BLaER1 (cell line): ENCODE measurements around the gene RUFY3.

Experiments used
- H3K27ac ChIP-seq: shearing (Covaris generic); formaldehyde crosslinking; 2 replicates; pipeline ENCODE4 v1.8.1; 2022
- H3K27me3 ChIP-seq: shearing (Covaris generic); formaldehyde crosslinking; 2 replicates; pipeline ENCODE4 v1.8.1; 2022
- H3K36me3 ChIP-seq: shearing (Covaris generic); formaldehyde crosslinking; 2 replicates; pipeline ENCODE4 v1.8.1; 2022
- H3K4me1 ChIP-seq: shearing (Covaris generic); formaldehyde crosslinking; 2 replicates; pipeline ENCODE4 v1.8.1; 2022
- H3K4me2 ChIP-seq: shearing (Covaris generic); formaldehyde crosslinking; 2 replicates; pipeline ENCODE4 v1.8.1; 2022
- H3K4me3 ChIP-seq: shearing (Covaris generic); formaldehyde crosslinking; 2 replicates; pipeline ENCODE4 v1.8.1; 2022
- H3K9ac ChIP-seq: shearing (Covaris generic); formaldehyde crosslinking; 2 replicates; pipeline ENCODE4 v1.8.1; 2022
- H3K9me3 ChIP-seq: shearing (Covaris generic); formaldehyde crosslinking; 2 replicates; pipeline ENCODE4 v1.8.1; 2022
- H4K20me1 ChIP-seq: shearing (Covaris generic); formaldehyde crosslinking; 2 replicates; pipeline ENCODE4 v1.8.1; 2022
- Cebpa-rat ChIP-seq: shearing (Covaris generic); IDR thresholded peaks from 2 replicates; pipeline ENCODE4 v1.8.1; 2022

RUFY3 gene

GRCh38 chr4:70802928-70803580 lies 81.3 kb downstream of the RUFY3 start:
- Histone ChIP-seq H3K4me1 (no peaks in the 10 kb centered on the region), H3K9me3 (no peaks in the 10 kb centered on the region), H3K36me3 (peaks cover 13% of the 10 kb centered on the region; the same call in 1 of the 2 replicates), H3K4me3 (no peak overlapping the region), H3K9ac (no peak overlapping the region), H3K4me2 (no peak overlapping the region), H4K20me1 (no peaks in the 10 kb centered on the region), H3K27ac (no peak overlapping the region), H3K27me3 (no peaks in the 10 kb centered on the region)
- no peak for TF ChIP-seq Cebpa-rat

- no peak overlapping the region for H3K27ac ChIP-seq
- H3K9me3 ChIP-seq, result no peaks in the 10 kb centered on the region
- TF ChIP-seq Cebpa-rat, result no peak
- H4K20me1 ChIP-seq, result no peaks in the 10 kb centered on the region
- H3K4me1 ChIP-seq, result no peaks in the 10 kb centered on the region
- no peak overlapping the region for H3K9ac ChIP-seq
- no peaks in the 10 kb centered on the region for H3K27me3 ChIP-seq
- 0 out of 2 replicates have a peak, but pooled peaks cover 5% of the 10 kb centered on the region for H3K36me3 ChIP-seq
- H3K4me2 ChIP-seq, result no peak overlapping the region
- H3K4me3 ChIP-seq, result no peak overlapping the region
Observed at GRCh38 chr4:70808151-70808550, 86.4 kb downstream of the RUFY3 start.

GRCh38 chr4:70815370-70815769 lies 93.6 kb downstream of the RUFY3 start:
- no peak overlapping the region for H3K4me3 ChIP-seq
- H4K20me1 ChIP-seq, result peaks cover 31% of the 10 kb centered on the region
- H3K4me2 ChIP-seq, result no peak overlapping the region
- no peak overlapping the region for H3K9ac ChIP-seq
- peaks cover 26% of the 10 kb centered on the region for H3K4me1 ChIP-seq
- no peak for TF ChIP-seq Cebpa-rat
- peaks cover 52% of the 10 kb centered on the region for H3K36me3 ChIP-seq
- H3K9me3 ChIP-seq, result no peaks in the 10 kb centered on the region
- H3K27me3 ChIP-seq, result no peaks in the 10 kb centered on the region
- no peak overlapping the region for H3K27ac ChIP-seq

- Histone ChIP-seq H4K20me1 (peaks cover 31% of the 10 kb centered on the region), H3K27me3 (no peaks in the 10 kb centered on the region), H3K9me3 (no peaks in the 10 kb centered on the region), H3K27ac (no peak overlapping the region), H3K36me3 (peaks cover 67% of the 10 kb centered on the region), H3K9ac (no peak overlapping the region), H3K4me2 (no peak overlapping the region), H3K4me1 (peaks cover 26% of the 10 kb centered on the region), H3K4me3 (no peak overlapping the region)
- TF ChIP-seq Cebpa-rat, result no peak
Observed at GRCh38 chr4:70816894-70817293, 95.1 kb downstream of the RUFY3 start.

GRCh38 chr4:70818173-70818855 lies 96.5 kb downstream of the RUFY3 start:
- peaks cover 81% of the 10 kb centered on the region for H3K36me3 ChIP-seq

GRCh38 chr4:70818921-70819320 lies 97.2 kb downstream of the RUFY3 start:
- Histone ChIP-seq H3K36me3 (peaks cover 86% of the 10 kb centered on the region), H3K4me3 (no peak overlapping the region), H3K4me2 (peak overlapping the region; percentile 41), H3K27ac (no peak overlapping the region), H4K20me1 (peaks cover 44% of the 10 kb centered on the region), H3K27me3 (no peaks in the 10 kb centered on the region), H3K9ac (no peak overlapping the region), H3K9me3 (no peaks in the 10 kb centered on the region), H3K4me1 (peaks cover 26% of the 10 kb centered on the region)
- TF ChIP-seq Cebpa-rat, result no peak

More at GRCh38 chr4:70818173-70818855, 96.5 kb downstream of the RUFY3 start:
- Histone ChIP-seq H3K4me2 (peak overlapping the region; percentile 41), H4K20me1 (peaks cover 44% of the 10 kb centered on the region), H3K4me1 (peaks cover 26% of the 10 kb centered on the region), H3K4me3 (no peak overlapping the region), H3K9ac (no peak overlapping the region), H3K9me3 (no peaks in the 10 kb centered on the region), H3K27ac (no peak overlapping the region), H3K27me3 (no peaks in the 10 kb centered on the region)
- no peak for TF ChIP-seq Cebpa-rat

- no peaks in the 10 kb centered on the region for H3K9me3 ChIP-seq
- no peak overlapping the region for H3K27ac ChIP-seq
- H3K9ac ChIP-seq, result no peak overlapping the region
- H3K27me3 ChIP-seq, result no peaks in the 10 kb centered on the region
- no peak for TF ChIP-seq Cebpa-rat
- H3K36me3 ChIP-seq, result peaks cover 98% of the 10 kb centered on the region
- H3K4me3 ChIP-seq, result no peak overlapping the region
- no peaks in the 10 kb centered on the region for H3K4me1 ChIP-seq
- peaks cover 72% of the 10 kb centered on the region for H4K20me1 ChIP-seq
- H3K4me2 ChIP-seq, result no peak overlapping the region
Observed at GRCh38 chr4:70829015-70829414, 107.3 kb downstream of the RUFY3 start.

- no peak overlapping the region for H3K4me3 ChIP-seq
- no peak overlapping the region for H3K27ac ChIP-seq
- no peaks in the 10 kb centered on the region for H3K4me1 ChIP-seq
- no peak overlapping the region for H3K9ac ChIP-seq
- H3K27me3 ChIP-seq, result no peaks in the 10 kb centered on the region
- peaks cover 77% of the 10 kb centered on the region for H4K20me1 ChIP-seq
- H3K36me3 ChIP-seq, result peaks cover 98% of the 10 kb centered on the region
- no peak for TF ChIP-seq Cebpa-rat
- H3K4me2 ChIP-seq, result no peak overlapping the region
- no peaks in the 10 kb centered on the region for H3K9me3 ChIP-seq
Observed at GRCh38 chr4:70829492-70829891, 107.7 kb downstream of the RUFY3 start.

- no peak overlapping the region for H3K4me3 ChIP-seq
- H3K36me3 ChIP-seq, result peaks cover 98% of the 10 kb centered on the region
- no peak overlapping the region for H3K9ac ChIP-seq
- H3K27me3 ChIP-seq, result no peaks in the 10 kb centered on the region
- H3K9me3 ChIP-seq, result no peaks in the 10 kb centered on the region
- no peak overlapping the region for H3K27ac ChIP-seq
- peaks cover 83% of the 10 kb centered on the region for H4K20me1 ChIP-seq
- no peak for TF ChIP-seq Cebpa-rat
- H3K4me1 ChIP-seq, result no peaks in the 10 kb centered on the region
- no peak overlapping the region for H3K4me2 ChIP-seq
Observed at GRCh38 chr4:70830054-70830453, 108.3 kb downstream of the RUFY3 start.

- Histone ChIP-seq H3K36me3 (peaks cover 97% of the 10 kb centered on the region), H3K4me3 (no peak overlapping the region), H3K27me3 (no peaks in the 10 kb centered on the region), H3K9ac (no peak overlapping the region), H3K4me2 (no peak overlapping the region), H4K20me1 (peaks cover 87% of the 10 kb centered on the region), H3K27ac (no peak overlapping the region), H3K9me3 (no peaks in the 10 kb centered on the region), H3K4me1 (no peaks in the 10 kb centered on the region)
- TF ChIP-seq Cebpa-rat, result no peak
Observed at GRCh38 chr4:70831293-70831692, 109.5 kb downstream of the RUFY3 start.
